ENCODE results near the gene CAPN5.

The CAPN5 gene

GRCh38 chr11:77171885-77172665 lies 105.3 kb downstream of the CAPN5 start:
- DNase-seq (ENCODE audit: low read depth): no peak

- no peak for DNase-seq (ENCODE audit: low read depth)
Measured at GRCh38 chr11:77172666-77172982, 105.9 kb downstream of the CAPN5 start.

DNA sequence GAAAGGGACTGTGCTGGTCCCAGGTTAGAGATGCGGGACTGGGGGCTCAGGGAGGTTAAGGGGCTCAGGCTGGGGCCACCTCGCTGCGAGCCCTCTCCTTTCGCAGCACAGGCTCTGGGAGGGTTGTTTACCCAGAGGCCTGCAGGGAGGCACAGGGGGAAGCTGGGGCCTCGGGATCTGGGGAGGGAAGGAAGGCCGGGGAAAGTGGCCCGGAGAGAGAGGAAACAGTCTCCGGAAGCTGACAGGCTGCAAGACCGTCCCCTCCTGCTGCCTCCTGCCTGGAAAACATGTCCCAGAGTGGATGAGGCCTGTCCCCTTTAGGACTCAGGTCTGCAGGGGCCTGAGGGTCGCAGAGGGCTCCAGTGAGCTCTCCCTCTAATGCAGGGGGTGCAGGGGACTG lies 106.7 kb downstream of the CAPN5 start:
- no peak for DNase-seq (ENCODE audit: low read depth)

DNA sequence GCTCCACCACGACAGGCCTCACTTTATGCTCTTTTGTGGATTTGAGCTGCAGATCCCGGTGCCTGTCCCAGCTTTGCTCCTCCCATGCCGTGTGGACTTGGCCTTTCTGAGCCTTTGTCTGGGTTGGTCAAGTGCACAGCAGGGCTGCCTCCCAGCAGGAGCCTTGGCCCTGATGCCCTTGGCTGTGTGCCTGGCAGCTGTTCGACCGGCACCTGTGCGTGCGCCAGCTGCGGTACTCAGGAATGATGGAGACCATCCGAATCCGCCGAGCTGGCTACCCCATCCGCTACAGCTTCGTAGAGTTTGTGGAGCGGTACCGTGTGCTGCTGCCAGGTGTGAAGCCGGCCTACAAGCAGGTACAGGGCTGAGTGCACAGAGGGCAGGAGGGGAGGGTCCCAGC lies 107.8 kb downstream of the CAPN5 start:
- DNase-seq (ENCODE audit: low read depth): no peak

DNA sequence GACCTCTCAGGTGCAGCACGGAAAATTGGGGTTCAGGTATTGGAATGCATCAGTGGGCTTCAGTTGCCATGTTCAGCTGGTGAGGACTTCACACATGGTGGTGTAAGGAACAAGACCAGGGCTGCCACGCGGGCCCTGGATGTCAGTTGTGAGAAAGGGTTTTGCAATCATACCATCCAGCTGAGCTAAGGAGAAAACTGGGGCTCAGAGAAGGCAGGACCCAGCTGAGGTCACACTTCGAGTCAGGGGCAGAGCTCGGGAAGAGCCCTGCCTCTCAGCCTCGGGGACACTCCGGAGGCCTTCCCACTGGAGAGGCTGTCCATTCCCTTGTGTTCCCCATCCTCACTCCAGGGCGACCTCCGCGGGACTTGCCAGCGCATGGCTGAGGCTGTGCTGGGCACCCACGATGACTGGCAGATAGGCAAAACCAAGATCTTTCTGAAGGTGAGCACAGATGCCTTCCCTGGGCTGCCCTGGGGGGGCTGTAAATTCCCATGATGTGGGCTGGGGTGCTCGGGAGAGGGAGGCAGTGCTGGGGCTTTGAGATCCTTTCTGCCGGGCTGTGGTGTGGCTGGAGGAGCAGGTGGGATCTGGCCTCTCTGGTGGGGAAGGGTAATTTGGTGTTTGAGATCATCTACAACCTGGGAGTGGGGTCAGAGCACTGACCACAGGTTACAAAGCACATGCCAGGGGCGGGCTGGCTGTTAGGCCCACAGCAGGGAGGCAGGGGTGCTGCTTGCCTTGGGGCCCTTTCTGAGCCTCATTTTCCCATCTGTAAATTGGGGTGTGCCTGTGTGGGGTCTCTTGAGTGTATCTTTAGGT lies 108.5 kb downstream of the CAPN5 start:
- DNase-seq (ENCODE audit: low read depth): no peak
